Uterus (tissue), 2 donors: Measurements from ENCODE around the gene C17orf100.

ENCODE experiments used
- POLR2A ChIP-seq, 2 donors: fragments of 450-650 bp; IDR thresholded peaks; one replicate each; pipeline ENCODE4 v1.6.1; 2016; ENCODE audit warnings: antibody characterized with exemption in 2 of 2, mild to moderate bottlenecking in 1 of 2, moderate library complexity in 1 of 2
- TF ChIP-seq, protein P1 (sequence below), 4 experiments: fragments of 200-600 bp in 2 of 4; fragments of 450-650 bp in 2 of 4; sonication (generic) in 2 of 4; IDR thresholded peaks; one replicate each; pipeline ENCODE4 v1.5.1; 2016 to 2019; ENCODE audit warnings: antibody characterized with exemption in 4 of 4, mild to moderate bottlenecking in 2 of 4, moderate library complexity in 1 of 4

- TF ChIP-seq, protein P1, sequence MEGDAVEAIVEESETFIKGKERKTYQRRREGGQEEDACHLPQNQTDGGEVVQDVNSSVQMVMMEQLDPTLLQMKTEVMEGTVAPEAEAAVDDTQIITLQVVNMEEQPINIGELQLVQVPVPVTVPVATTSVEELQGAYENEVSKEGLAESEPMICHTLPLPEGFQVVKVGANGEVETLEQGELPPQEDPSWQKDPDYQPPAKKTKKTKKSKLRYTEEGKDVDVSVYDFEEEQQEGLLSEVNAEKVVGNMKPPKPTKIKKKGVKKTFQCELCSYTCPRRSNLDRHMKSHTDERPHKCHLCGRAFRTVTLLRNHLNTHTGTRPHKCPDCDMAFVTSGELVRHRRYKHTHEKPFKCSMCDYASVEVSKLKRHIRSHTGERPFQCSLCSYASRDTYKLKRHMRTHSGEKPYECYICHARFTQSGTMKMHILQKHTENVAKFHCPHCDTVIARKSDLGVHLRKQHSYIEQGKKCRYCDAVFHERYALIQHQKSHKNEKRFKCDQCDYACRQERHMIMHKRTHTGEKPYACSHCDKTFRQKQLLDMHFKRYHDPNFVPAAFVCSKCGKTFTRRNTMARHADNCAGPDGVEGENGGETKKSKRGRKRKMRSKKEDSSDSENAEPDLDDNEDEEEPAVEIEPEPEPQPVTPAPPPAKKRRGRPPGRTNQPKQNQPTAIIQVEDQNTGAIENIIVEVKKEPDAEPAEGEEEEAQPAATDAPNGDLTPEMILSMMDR (IDR thresholded peaks at IDR 0.05) = no peak
- no peak for TF ChIP-seq POLR2A (IDR thresholded peaks at IDR 0.05)
Measured at GRCh38 chr17:6681176-6681575, 29.6 kb downstream of the C17orf100 start.
